ENCODE data around the gene STK32C. TPM values are rescaled to one million over a fixed set of nuclear protein-coding genes. Genes with fewer than 3 reads are reported as not detected.
"Not testable (repeated sequence)": the region's sequence is repeated elsewhere in the genome, so short reads cannot be mapped to it uniquely, and the experiment has no call there.

The STK32C gene
- total RNA-seq, 1 donor, result 6.7 TPM

- TF ChIP-seq CTCF (IDR thresholded peaks at IDR 0.05; ENCODE audit: insufficient read depth, low read length), result peak; percentile 100
- peak; percentile 78 for DNase-seq (ENCODE audit: low read depth)
- H3K4me3 ChIP-seq (ENCODE audit: low read depth, low read length), result no peak overlapping the region
These were observed 84.6 kb downstream of the STK32C start for GRCh38 chr10:132223156-132223590.

DNA sequence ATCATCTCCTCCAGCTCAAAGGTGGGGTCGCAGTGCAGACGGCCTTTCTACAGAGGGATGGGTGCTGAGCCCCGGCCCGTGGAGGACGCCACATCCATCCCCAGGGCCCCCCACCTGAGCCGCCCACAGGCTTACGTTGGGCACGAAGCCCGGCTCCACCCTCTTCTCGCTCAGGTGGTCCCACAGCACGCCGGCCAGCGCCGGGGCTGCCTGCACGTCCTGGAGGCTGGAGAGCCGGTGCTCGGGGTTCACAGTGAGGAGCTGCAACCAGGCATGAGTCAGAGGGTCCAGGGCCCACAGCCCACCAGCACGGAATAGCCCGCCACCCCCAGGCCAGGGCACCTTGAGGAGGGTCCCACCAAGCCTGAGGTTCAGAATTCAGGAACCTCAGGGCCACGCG, 85.0 kb downstream of the STK32C start:
- H3K4me3 ChIP-seq (ENCODE audit: low read depth, low read length), result no peak overlapping the region
- no peak for DNase-seq (ENCODE audit: low read depth)
- TF ChIP-seq CTCF (IDR thresholded peaks at IDR 0.05; ENCODE audit: insufficient read depth, low read length), result no peak

GRCh38 chr10:132220996-132221395, 86.8 kb downstream of the STK32C start:
- not testable (repeated sequence) for DNase-seq (ENCODE audit: low read depth); H3K4me3 ChIP-seq (ENCODE audit: low read depth, low read length)

GRCh38 chr10:132220061-132220460, 87.7 kb downstream of the STK32C start:
- no peak overlapping the region for H3K4me3 ChIP-seq (ENCODE audit: low read depth, low read length)
- DNase-seq (ENCODE audit: low read depth), result no peak
- TF ChIP-seq CTCF (IDR thresholded peaks at IDR 0.05; ENCODE audit: insufficient read depth, low read length), result no peak

DNA sequence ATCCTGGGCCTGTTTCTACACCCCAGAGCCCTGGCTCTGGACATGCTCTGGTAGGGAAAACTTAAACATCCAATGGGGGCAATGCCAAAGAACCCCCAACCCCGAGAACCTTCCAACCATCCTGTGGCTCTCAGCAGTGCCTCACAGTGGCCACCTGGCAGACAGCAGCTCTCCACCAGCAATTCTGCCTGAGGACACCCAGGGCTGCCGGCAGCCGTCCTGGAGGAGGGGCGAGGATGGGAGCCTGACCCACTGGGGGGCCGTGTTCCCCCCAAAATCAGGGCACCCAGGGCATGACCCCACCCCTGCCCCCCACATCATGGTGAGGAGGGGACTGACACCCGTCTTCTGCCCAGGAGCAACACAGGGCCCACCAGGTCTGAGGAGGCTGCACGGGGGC, 88.3 kb downstream of the STK32C start:
- TF ChIP-seq CTCF (IDR thresholded peaks at IDR 0.05; ENCODE audit: insufficient read depth, low read length), result peak; percentile 8
- no peak for DNase-seq (ENCODE audit: low read depth)
- H3K4me3 ChIP-seq (ENCODE audit: low read depth, low read length), result no peak overlapping the region

GRCh38 chr10:132216441-132216840, 91.3 kb downstream of the STK32C start:
- H3K4me3 ChIP-seq (ENCODE audit: low read depth, low read length); DNase-seq (ENCODE audit: low read depth): not testable (repeated sequence)

DNA sequence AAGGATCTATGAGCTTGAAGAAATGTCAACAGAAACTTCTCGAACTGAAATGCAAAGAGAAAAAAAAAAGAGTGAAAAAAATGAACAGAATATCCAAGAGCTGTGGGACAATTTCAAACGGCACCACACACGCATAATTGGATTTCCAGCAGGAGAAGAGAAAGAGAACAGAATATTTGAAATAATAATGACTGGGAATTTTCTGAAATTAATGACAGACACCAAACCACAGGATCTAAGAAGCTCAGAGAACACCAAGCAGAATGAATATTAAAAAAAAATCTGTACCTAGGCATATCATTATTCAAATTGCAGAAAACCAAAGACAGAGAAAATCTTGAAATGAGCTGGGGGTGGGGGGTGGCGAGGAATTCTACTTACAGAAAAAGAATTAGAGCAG, 93.8 kb downstream of the STK32C start:
- no peak for DNase-seq (ENCODE audit: low read depth)
- no peak for TF ChIP-seq CTCF (IDR thresholded peaks at IDR 0.05; ENCODE audit: insufficient read depth, low read length)
- H3K4me3 ChIP-seq (ENCODE audit: low read depth, low read length), result no peak overlapping the region

DNA sequence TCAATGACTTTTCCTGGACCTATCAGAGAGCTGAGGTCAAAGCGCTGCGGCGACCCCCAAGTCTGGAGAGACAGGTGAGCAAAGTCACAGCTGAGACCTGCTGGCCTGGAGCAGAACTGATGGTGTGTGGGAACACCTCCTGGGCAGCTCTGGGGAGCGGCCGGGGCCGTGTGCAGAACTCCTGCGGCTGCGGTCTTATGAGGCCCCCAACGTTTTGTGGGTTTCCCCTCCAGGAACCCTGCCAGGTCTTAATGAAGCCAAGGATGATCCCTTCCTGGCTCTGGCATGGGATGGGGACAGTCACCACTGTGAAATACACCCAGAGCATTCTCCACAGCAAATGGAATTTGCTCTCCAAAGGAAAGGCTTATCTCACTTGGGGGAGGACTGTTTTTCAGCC, 94.9 kb downstream of the STK32C start:
- DNase-seq (ENCODE audit: low read depth), result no peak
- no peak overlapping the region for H3K4me3 ChIP-seq (ENCODE audit: low read depth, low read length)
- no peak for TF ChIP-seq CTCF (IDR thresholded peaks at IDR 0.05; ENCODE audit: insufficient read depth, low read length)
